HepG2 (cell line): ENCODE results near the gene ZDHHC7. TPM values are rescaled to one million over a fixed set of nuclear protein-coding genes. Genes with fewer than 3 reads are reported as not detected.

Experiments used
- CCAR2 ChIP-seq: fragments of 200-400 bp; formaldehyde crosslinking; optimal IDR thresholded peaks from 2 replicates; pipeline ENCODE3; 2018; ENCODE audit warnings: low read depth, mild to moderate bottlenecking, low read length, moderate library complexity
- DNMT1 ChIP-seq: sonication (generic); formaldehyde crosslinking; IDR thresholded peaks from 2 replicates; pipeline ENCODE4 v1.5.1; 2020; ENCODE audit warnings: mild to moderate bottlenecking, missing genetic modification reagents
- FOXO1 ChIP-seq: sonication (generic); formaldehyde crosslinking; IDR thresholded peaks from 2 replicates; pipeline ENCODE4 v1.4.0; 2020; ENCODE audit warnings: missing genetic modification reagents
- HINFP ChIP-seq: sonication (generic); formaldehyde crosslinking; IDR thresholded peaks from 2 replicates; pipeline ENCODE4 v1.4.0; 2020; ENCODE audit warnings: low read depth, mild to moderate bottlenecking, missing genetic modification reagents
- KLF9 ChIP-seq: IDR thresholded peaks from 2 replicates; pipeline ENCODE4 v1.6.1; 2016; ENCODE audit warnings: low read depth
- MEIS1 ChIP-seq: sonication (generic); formaldehyde crosslinking; IDR thresholded peaks from 2 replicates; pipeline ENCODE4 v1.9.0; 2021; ENCODE audit warnings: mild to moderate bottlenecking, missing genetic modification reagents, moderate library complexity, borderline replicate concordance
- MXD3 ChIP-seq: IDR thresholded peaks from 2 replicates; pipeline ENCODE4 v1.6.1; 2016; ENCODE audit warnings: mild to moderate bottlenecking, missing biosample characterization, missing genetic modification reagents
- POLR2AphosphoS2 ChIP-seq: IDR thresholded peaks from 2 replicates; pipeline ENCODE4 v1.6.1; 2011; ENCODE audit warnings: low read depth, low read length, improper control_type of control experiment
- PRPF4 ChIP-seq: fragments of 200-400 bp; formaldehyde crosslinking; IDR thresholded peaks from 2 replicates; pipeline ENCODE4 v1.6.1; 2016; ENCODE audit warnings: low read length, low read depth; ENCODE audit not compliant: poor library complexity, severe bottlenecking
- SKIL ChIP-seq: sonication (generic); formaldehyde crosslinking; IDR thresholded peaks from 2 replicates; pipeline ENCODE4 v1.8.0; 2022; ENCODE audit warnings: missing genetic modification reagents, mild to moderate bottlenecking, moderate library complexity, borderline replicate concordance
- SP140L ChIP-seq: sonication (generic); formaldehyde crosslinking; IDR thresholded peaks from 2 replicates; pipeline ENCODE4 v1.4.0; 2020; ENCODE audit warnings: missing genetic modification reagents, borderline replicate concordance
- STAG1 ChIP-seq: sonication (generic); formaldehyde crosslinking; IDR thresholded peaks from 2 replicates; pipeline ENCODE4 v1.4.0; 2020; ENCODE audit warnings: missing genetic modification reagents
- THAP11 ChIP-seq: IDR thresholded peaks from 2 replicates; pipeline ENCODE4 v1.6.1; 2016; ENCODE audit warnings: missing biosample characterization, missing genetic modification reagents
- UBTF ChIP-seq: sonication (generic); formaldehyde crosslinking; IDR thresholded peaks from 2 replicates; pipeline ENCODE4 v1.4.0; 2020; ENCODE audit warnings: mild to moderate bottlenecking, missing genetic modification reagents
- ZBTB1 ChIP-seq: sonication (generic); formaldehyde crosslinking; IDR thresholded peaks from 2 replicates; pipeline ENCODE4 v1.4.0; 2020; ENCODE audit warnings: missing genetic modification reagents, borderline replicate concordance
- ZFP41 ChIP-seq: sonication (generic); formaldehyde crosslinking; IDR thresholded peaks from 2 replicates; pipeline ENCODE4 v1.4.0; 2020; ENCODE audit warnings: mild to moderate bottlenecking, missing genetic modification reagents, borderline replicate concordance
- ZFP90 ChIP-seq: sonication (generic); formaldehyde crosslinking; IDR thresholded peaks from 2 replicates; pipeline ENCODE4 v1.8.0; 2022; ENCODE audit warnings: missing genetic modification reagents, mild to moderate bottlenecking, inconsistent platforms, borderline replicate concordance
- ZNF180 ChIP-seq: sonication (generic); formaldehyde crosslinking; IDR thresholded peaks from 2 replicates; pipeline ENCODE4 v1.4.0; 2020; ENCODE audit warnings: low read depth, missing genetic modification reagents, borderline replicate concordance
- ZNF460 ChIP-seq: sonication (generic); formaldehyde crosslinking; IDR thresholded peaks from 2 replicates; pipeline ENCODE4 v1.5.1; 2020; ENCODE audit warnings: missing genetic modification reagents, mild to moderate bottlenecking, borderline replicate concordance
- ZNF556 ChIP-seq: sonication (generic); formaldehyde crosslinking; IDR thresholded peaks from 2 replicates; pipeline ENCODE4 v1.4.0; 2020; ENCODE audit warnings: mild to moderate bottlenecking, missing genetic modification reagents, borderline replicate concordance
- ZNF790 ChIP-seq: sonication (generic); formaldehyde crosslinking; IDR thresholded peaks from 2 replicates; pipeline ENCODE4 v1.8.0; 2022; ENCODE audit warnings: missing genetic modification reagents, mild to moderate bottlenecking, borderline replicate concordance
- polyA plus RNA-seq, 8 experiments: library from polyadenylated mRNA; depleted of rRNA in 3 of 8; stranded (reverse) in 7 of 8; unstranded in 1 of 8; fragments of >200 nt; fragmentation: Illumina TruSeq in 4 of 8; extraction: Trizol in 4 of 8; gene quantifications; 2 replicates each; pipeline versions ENCODE4 v1.2.1 to v1.2.3, GENCODE V29; 2011 to 2016; ENCODE audit warnings: low read depth in 4 of 8, missing spikeins in 1 of 8, mixed read lengths in 1 of 8; ENCODE audit not compliant: insufficient read depth in 1 of 8
- total RNA-seq, 5 experiments: library from RNA; depleted of rRNA; stranded (reverse); fragments of >200 nt; fragmentation: Illumina TruSeq; extraction: Trizol; gene quantifications; 2 replicates each; pipeline ENCODE4 v1.2.3, GENCODE V29; 2016; ENCODE audit warnings: low read depth in 1 of 5
- TF ChIP-seq, protein P1 (sequence below): IDR thresholded peaks from 2 replicates; pipeline ENCODE4 v1.6.1; 2016; ENCODE audit warnings: missing genetic modification reagents, missing compliant biosample characterization

The ZDHHC7 gene
- total and polyA plus RNA-seq, 2 of the 13 experiments (the other 11 are each of a cell fraction or from before 2014, with no cell fraction given): 46.8 to 67.6 TPM

GRCh38 chr16:84947996-84948850 is 63.1 kb downstream of the ZDHHC7 start (continued):
- peak; percentile 54 for TF ChIP-seq SKIL (CRISPR knock-in tag)
- no peak for TF ChIP-seq ZNF180 (CRISPR knock-in tag)
- no peak; the same call in 1 of the 2 replicates for TF ChIP-seq HINFP
- TF ChIP-seq UBTF: peak; percentile 92
- TF ChIP-seq ZNF790 (CRISPR knock-in tag): no peak
- 0 out of 2 replicates have a peak, but pooled peaks have one; percentile 13 for TF ChIP-seq FOXO1 (CRISPR knock-in tag)
- TF ChIP-seq ZNF460 (CRISPR knock-in tag): peak; percentile 49; the same call in 1 of the 2 replicates
- TF ChIP-seq MEIS1 (CRISPR knock-in tag): peak; percentile 56; the same call in 1 of the 2 replicates
- TF ChIP-seq SP140L: no peak
- TF ChIP-seq PRPF4: no peak
- TF ChIP-seq ZFP90 (CRISPR knock-in tag): no peak
- TF ChIP-seq ZBTB1: no peak
- no peak for TF ChIP-seq POLR2AphosphoS2
- no peak for TF ChIP-seq THAP11 (CRISPR knock-in tag)
- TF ChIP-seq ZFP41 (CRISPR knock-in tag): no peak
- TF ChIP-seq, protein P1, sequence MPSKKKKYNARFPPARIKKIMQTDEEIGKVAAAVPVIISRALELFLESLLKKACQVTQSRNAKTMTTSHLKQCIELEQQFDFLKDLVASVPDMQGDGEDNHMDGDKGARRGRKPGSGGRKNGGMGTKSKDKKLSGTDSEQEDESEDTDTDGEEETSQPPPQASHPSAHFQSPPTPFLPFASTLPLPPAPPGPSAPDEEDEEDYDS (CRISPR knock-in tag): no peak
- peak; percentile 34; the same call in 1 of the 2 replicates for TF ChIP-seq ZNF556 (CRISPR knock-in tag)
- no peak; the same call in 1 of the 2 replicates for TF ChIP-seq MXD3
- TF ChIP-seq DNMT1 (CRISPR knock-in tag): no peak
- TF ChIP-seq CCAR2: no peak
- TF ChIP-seq STAG1: no peak
- TF ChIP-seq KLF9 (CRISPR knock-in tag): no peak
